ENCODE measurements around the gene FBXL3.

Gene FBXL3

GRCh38 chr13:77019756-77020155, 7.2 kb downstream of the FBXL3 start:
- H3K4me3 ChIP-seq (replicated peaks; ENCODE audit: insufficient read depth, low read length): no peak overlapping the region
- DNase-seq (ENCODE audit: low read depth in 1 of 2, low spot score in 1 of 2): no peak
- TF ChIP-seq SPI1 (IDR thresholded peaks at IDR 0.05; ENCODE audit: borderline replicate concordance, low read depth) (no peak), REST (IDR thresholded peaks at IDR 0.05; ENCODE audit: insufficient replicate concordance, low read depth) (no peak), GABPA (IDR thresholded peaks at IDR 0.05; ENCODE audit: low read depth) (no peak), CTCF (IDR thresholded peaks at IDR 0.05; ENCODE audit: insufficient read depth, low read length) (no peak), POLR2AphosphoS5 (IDR thresholded peaks at IDR 0.05; ENCODE audit: low read depth) (no peak)

DNA sequence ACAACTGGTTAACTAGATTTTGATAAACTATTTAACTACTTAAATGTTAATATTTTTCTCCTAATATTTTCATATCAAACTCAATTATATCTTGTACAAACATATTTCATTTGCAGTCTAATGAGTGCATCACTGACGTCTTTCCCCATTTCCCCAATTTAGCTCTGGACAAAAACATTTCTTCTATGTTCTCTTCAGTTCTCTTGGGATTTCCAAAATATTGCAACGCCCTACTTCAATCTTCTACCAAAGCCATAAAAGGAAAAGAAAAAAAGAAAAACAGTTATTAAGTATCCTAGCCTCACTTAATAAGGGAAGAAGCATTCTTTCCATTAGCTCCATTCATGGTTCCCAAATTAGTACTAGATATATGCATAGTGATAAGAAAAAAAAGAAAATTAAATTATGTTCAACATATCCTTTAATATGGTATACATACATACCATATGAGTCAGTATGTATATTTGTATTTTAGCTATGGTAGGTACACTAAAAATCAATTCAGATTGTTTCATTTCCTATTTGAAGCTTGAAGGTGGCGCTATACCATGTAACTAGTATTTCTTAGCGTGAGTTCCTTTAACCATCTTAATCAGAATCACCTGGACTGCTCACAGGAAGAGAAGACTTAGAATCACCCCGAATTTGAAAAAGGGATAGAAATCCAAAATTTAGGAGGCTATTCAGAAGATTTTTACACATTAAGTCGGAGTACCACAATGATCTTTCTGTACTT, 9.9 kb downstream of the FBXL3 start:
- no peak overlapping the region for H3K4me3 ChIP-seq (replicated peaks; ENCODE audit: insufficient read depth, low read length)
- H3K27me3 ChIP-seq (ENCODE audit: insufficient read depth, poor library complexity, severe bottlenecking): no peaks in the 10 kb centered on the region

More at GRCh38 chr13:77019756-77020155, 7.2 kb downstream of the FBXL3 start:
- H3K27me3 ChIP-seq (ENCODE audit: insufficient read depth, poor library complexity, severe bottlenecking): no peaks in the 10 kb centered on the region
- H3K27ac ChIP-seq (replicated peaks): no peak overlapping the region

GRCh38 chr13:77016251-77016812, 10.6 kb downstream of the FBXL3 start:
- Histone ChIP-seq H3K4me3 (replicated peaks; ENCODE audit: insufficient read depth, low read length) (no peak overlapping the region), H3K27ac (replicated peaks) (no peak overlapping the region), H3K27me3 (ENCODE audit: insufficient read depth, poor library complexity, severe bottlenecking) (no peaks in the 10 kb centered on the region)
- no peak for DNase-seq (ENCODE audit: low read depth in 1 of 2, low spot score in 1 of 2)
- TF ChIP-seq SPI1 (IDR thresholded peaks at IDR 0.05; ENCODE audit: borderline replicate concordance, low read depth): no peak
- no peak for TF ChIP-seq POLR2AphosphoS5 (IDR thresholded peaks at IDR 0.05; ENCODE audit: low read depth)
- no peak for TF ChIP-seq CTCF (IDR thresholded peaks at IDR 0.05; ENCODE audit: insufficient read depth, low read length)

More for the DNA sequence above, 9.9 kb downstream of the FBXL3 start:
- H3K27ac ChIP-seq (replicated peaks): no peak overlapping the region
- no peak for TF ChIP-seq REST (IDR thresholded peaks at IDR 0.05; ENCODE audit: insufficient replicate concordance, low read depth)
- DNase-seq (ENCODE audit: low read depth in 1 of 2, low spot score in 1 of 2): no peak

DNA sequence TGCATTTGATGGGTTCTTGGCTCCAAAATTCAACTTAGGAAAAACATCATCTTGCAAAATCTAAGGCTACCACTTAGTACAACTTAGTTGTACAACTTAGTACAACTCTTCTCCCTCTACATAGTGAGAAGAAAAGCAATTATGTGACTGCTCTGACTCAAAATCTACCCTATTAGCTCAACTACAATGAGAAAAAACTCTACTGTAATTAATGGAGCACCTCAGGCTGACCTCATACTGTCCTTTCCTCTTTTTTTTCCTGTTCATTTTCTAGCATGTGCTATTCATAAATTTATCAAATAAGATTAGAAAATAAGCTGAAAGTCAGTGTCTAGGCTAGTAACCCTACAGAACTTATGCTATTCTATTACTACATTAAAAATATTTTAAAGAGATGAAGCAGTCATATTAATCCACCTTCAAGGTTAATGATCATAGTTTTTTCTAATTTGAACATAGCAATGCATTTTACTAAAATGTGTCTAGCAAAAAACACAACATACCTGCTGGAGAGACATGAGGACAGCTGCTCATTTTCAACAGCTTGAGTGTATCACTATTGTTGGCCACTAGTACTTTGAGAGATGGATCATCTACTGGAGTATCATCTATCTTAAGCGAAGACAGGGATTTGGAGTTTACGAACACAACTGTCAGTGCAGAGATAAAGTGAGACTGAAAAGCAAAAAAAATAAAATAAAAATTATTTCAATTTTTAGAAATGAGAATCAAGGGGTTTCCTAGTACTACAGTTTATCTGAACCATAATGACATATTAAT, 11.9 kb downstream of the FBXL3 start:
- DNase-seq (ENCODE audit: low read depth in 1 of 2, low spot score in 1 of 2): no peak
- Histone ChIP-seq H3K27ac (replicated peaks) (no peak overlapping the region), H3K27me3 (ENCODE audit: insufficient read depth, poor library complexity, severe bottlenecking) (no peaks in the 10 kb centered on the region), H3K4me3 (replicated peaks; ENCODE audit: insufficient read depth, low read length) (no peak overlapping the region)
- TF ChIP-seq POLR2AphosphoS5 (IDR thresholded peaks at IDR 0.05; ENCODE audit: low read depth): no peak
